Measurements from ENCODE around the gene IDH3B.
"Not testable (repeated sequence)": the region's sequence is repeated elsewhere in the genome, so short reads cannot be mapped to it uniquely, and the experiment has no call there.

The IDH3B gene

GRCh38 chr20:2663887-2664719, at the start of gene IDH3B:
Gene IDH3B (minus strand): TSS chr20:2664216. CDS start chr20:2664188, 28 bp downstream.
- peak; percentile 96 for DNase-seq (ENCODE audit: low spot score)

GRCh38 chr20:2713285-2713684, 49.3 kb upstream of the IDH3B start:
- no peak for DNase-seq (ENCODE audit: low spot score)

GRCh38 chr20:2709205-2709981, 45.4 kb upstream of the IDH3B start:
- DNase-seq (ENCODE audit: low spot score) = no peak

GRCh38 chr20:2708665-2709064, 44.6 kb upstream of the IDH3B start:
- DNase-seq (ENCODE audit: low spot score) = no peak

GRCh38 chr20:2708073-2708415, 44.0 kb upstream of the IDH3B start:
- DNase-seq (ENCODE audit: low spot score) = no peak

- DNase-seq (ENCODE audit: low spot score) = no peak
These were observed 43.5 kb upstream of the IDH3B start for GRCh38 chr20:2707353-2708072.

GRCh38 chr20:2706688-2707352, 42.8 kb upstream of the IDH3B start:
- DNase-seq (ENCODE audit: low spot score) = no peak

- DNase-seq (ENCODE audit: low spot score) = no peak
These were observed 42.1 kb upstream of the IDH3B start for GRCh38 chr20:2705931-2706645.

GRCh38 chr20:2703716-2704475, 39.9 kb upstream of the IDH3B start:
- no peak for DNase-seq (ENCODE audit: low spot score)

- no peak for DNase-seq (ENCODE audit: low spot score)
These were observed 37.7 kb upstream of the IDH3B start for GRCh38 chr20:2701671-2702081.

GRCh38 chr20:2700913-2701620, 37.1 kb upstream of the IDH3B start:
- DNase-seq (ENCODE audit: low spot score) = no peak

- no peak for DNase-seq (ENCODE audit: low spot score)
These were observed 35.9 kb upstream of the IDH3B start for GRCh38 chr20:2699775-2700413.

GRCh38 chr20:2698912-2699311, 34.9 kb upstream of the IDH3B start:
- no peak for DNase-seq (ENCODE audit: low spot score)

GRCh38 chr20:2698186-2698817, 34.3 kb upstream of the IDH3B start:
- DNase-seq (ENCODE audit: low spot score) = no peak

- DNase-seq (ENCODE audit: low spot score) = no peak
These were observed 33.8 kb upstream of the IDH3B start for GRCh38 chr20:2697768-2698167.

GRCh38 chr20:2696646-2697045, 32.6 kb upstream of the IDH3B start:
- no peak for DNase-seq (ENCODE audit: low spot score)

- not testable (repeated sequence) for DNase-seq (ENCODE audit: low spot score)
These were observed 32.0 kb upstream of the IDH3B start for GRCh38 chr20:2695984-2696525.

- DNase-seq (ENCODE audit: low spot score) = no peak
These were observed 31.4 kb upstream of the IDH3B start for GRCh38 chr20:2695206-2695983.
